HepG2 (cell line): Measurements from ENCODE around the gene TTYH2. TPM values are rescaled to one million over a fixed set of nuclear protein-coding genes. Genes with fewer than 3 reads are reported as not detected.

ENCODE experiments used
- polyA plus RNA-seq, 8 experiments: library from polyadenylated mRNA; depleted of rRNA in 3 of 8; stranded (reverse) in 7 of 8; unstranded in 1 of 8; fragments of >200 nt; fragmentation: Illumina TruSeq in 4 of 8; extraction: Trizol in 4 of 8; gene quantifications; 2 replicates each; pipeline versions ENCODE4 v1.2.1 to v1.2.3, GENCODE V29; 2011 to 2016; ENCODE audit warnings: low read depth in 4 of 8, missing spikeins in 1 of 8, mixed read lengths in 1 of 8; ENCODE audit not compliant: insufficient read depth in 1 of 8
- total RNA-seq, 5 experiments: library from RNA; depleted of rRNA; stranded (reverse); fragments of >200 nt; fragmentation: Illumina TruSeq; extraction: Trizol; gene quantifications; 2 replicates each; pipeline ENCODE4 v1.2.3, GENCODE V29; 2016; ENCODE audit warnings: low read depth in 1 of 5

The TTYH2 gene
- total and polyA plus RNA-seq, 2 of the 13 experiments (the other 11 are each of a cell fraction or from before 2014, with no cell fraction given): 0.77 to 0.96 TPM

Other genes with a start within 250 kb of the TTYH2 start
- 2,370 and 2,621 TPM in 2 replicates for gene RPL38, start 9.9 kb upstream of the TTYH2 start, total RNA-seq (2016; rRNA removed; fragmentation: Illumina TruSeq; extraction: Trizol)
- gene RPL38, start 9.9 kb upstream of the TTYH2 start, polyA plus RNA-seq (2011; rRNA removed): 2,077 and 2,372 TPM in 2 replicates
- gene DNAI2, start 60.7 kb downstream of the TTYH2 start, total RNA-seq (2016; rRNA removed; fragmentation: Illumina TruSeq; extraction: Trizol): not detected in 2 replicates
- not detected in 2 replicates for gene DNAI2, start 60.7 kb downstream of the TTYH2 start, polyA plus RNA-seq (2011; rRNA removed)
- gene KIF19, start 112.7 kb downstream of the TTYH2 start, total RNA-seq (2016; rRNA removed; fragmentation: Illumina TruSeq; extraction: Trizol): not detected in 2 replicates
- not detected in 2 replicates for gene KIF19, start 112.7 kb downstream of the TTYH2 start, polyA plus RNA-seq (2011; rRNA removed)
- not detected in 2 replicates for gene BTBD17, start 148.3 kb downstream of the TTYH2 start, total RNA-seq (2016; rRNA removed; fragmentation: Illumina TruSeq; extraction: Trizol)
- not detected in 2 replicates for gene BTBD17, start 148.3 kb downstream of the TTYH2 start, polyA plus RNA-seq (2011; rRNA removed)
- gene GPR142, start 153.9 kb downstream of the TTYH2 start, total RNA-seq (2016; rRNA removed; fragmentation: Illumina TruSeq; extraction: Trizol): not detected in 2 replicates
- gene GPR142, start 153.9 kb downstream of the TTYH2 start, polyA plus RNA-seq (2011; rRNA removed): not detected in 2 replicates
- gene GPRC5C, start 218.5 kb downstream of the TTYH2 start, total RNA-seq (2016; rRNA removed; fragmentation: Illumina TruSeq; extraction: Trizol): 44.8 and 85.6 TPM in 2 replicates
- 300 and 407 TPM in 2 replicates for gene GPRC5C, start 218.5 kb downstream of the TTYH2 start, polyA plus RNA-seq (2011; rRNA removed)